T-cell (primary cell): Measurements from ENCODE around the gene LRRIQ1. TPM values are rescaled to one million over a fixed set of nuclear protein-coding genes. Genes with fewer than 3 reads are reported as not detected.
A peak's percentile ranks its signal among the peaks of the same experiment; 100 is the strongest.

Experiments used
- ATAC-seq, 4 experiments: fragments of 200-7000 bp in 3 of 4; fragments of 150-1000 bp in 1 of 4; cut with Tn5 transposase; replicated peaks in 1 of 4; 1 replicate in 3 of 4; 2 replicates in 1 of 4; pipeline ENCODE4 v1.10.0; 2021; ENCODE audit warnings: moderate library complexity in 3 of 4, mild to moderate bottlenecking in 2 of 4, moderate number of reproducible peaks in 1 of 4
- CTCF ChIA-PET, 2 donors: fragments of 300-600 bp; sonication (Branson Sonifier 250); formaldehyde crosslinking; loops; one replicate each; lab custom pipeline; 2022; ENCODE audit warnings: antibody characterized with exemption in 2 of 2; lab: Charles Lee
- POLR2A ChIA-PET, 2 donors: fragments of 300-600 bp; sonication (Branson Sonifier 250); formaldehyde crosslinking; loops; one replicate each; lab custom pipeline; 2022; ENCODE audit warnings: antibody characterized with exemption in 2 of 2; lab: Charles Lee
- DNase-seq, 35 experiments: peaks; one replicate each; pipeline versions ENCODE4 v3.0.0 to v3.0.0-alpha.2; 2013 to 2023
- H3K27ac ChIP-seq: one replicate; pipeline ENCODE4 v1.5.1; 2013; ENCODE audit warnings: low read length
- H3K27me3 ChIP-seq, 2 experiments: replicated peaks in 1 of 2; 1 replicate in 1 of 2; 2 replicates in 1 of 2; pipeline versions ENCODE4 v1.6.1 to v1.7.0; 2013; ENCODE audit warnings: low read length in 1 of 2, mixed read lengths in 1 of 2; ENCODE audit not compliant: control insufficient read depth in 2 of 2, insufficient read depth in 2 of 2; ENCODE audit errors: extremely low read depth in 1 of 2
- H3K36me3 ChIP-seq, 2 donors: 1 replicate in 1 of 2; 2 replicates in 1 of 2; pipeline versions ENCODE4 v1.6.1 to v1.7.0; 2013; ENCODE audit warnings: low read length in 1 of 2; ENCODE audit not compliant: control insufficient read depth in 2 of 2, insufficient read depth in 1 of 2; ENCODE audit errors: extremely low read depth in 1 of 2
- H3K4me1 ChIP-seq, 2 experiments: 1 replicate in 1 of 2; 2 replicates in 1 of 2; pipeline versions ENCODE4 v1.6.1 to v1.7.0; 2013; ENCODE audit warnings: low read length in 2 of 2, mixed read lengths in 1 of 2; ENCODE audit not compliant: insufficient read depth in 2 of 2, control insufficient read depth in 1 of 2; ENCODE audit errors: extremely low read depth in 1 of 2
- H3K4me3 ChIP-seq, 2 donors: 1 replicate in 1 of 2; 2 replicates in 1 of 2; pipeline versions ENCODE4 v1.5.1 to v1.7.0; 2013; ENCODE audit warnings: mild to moderate bottlenecking in 2 of 2, low read length in 1 of 2, moderate library complexity in 1 of 2; ENCODE audit not compliant: control insufficient read depth in 1 of 2; ENCODE audit errors: extremely low read depth in 1 of 2
- H3K9me3 ChIP-seq: 2 replicates; pipeline ENCODE4 v1.7.0; 2013
- H3K27ac Mint-ChIP-seq, 2 donors: one replicate each; pipeline ENCODE4 v1.8.0; 2020 to 2021; ENCODE audit warnings: mild to moderate bottlenecking in 2 of 2, mixed read lengths in 2 of 2
- H3K27me3 Mint-ChIP-seq, 2 donors: one replicate each; pipeline ENCODE4 v1.8.0; 2021 to 2022; ENCODE audit warnings: mixed read lengths in 2 of 2
- H3K36me3 Mint-ChIP-seq: one replicate; pipeline ENCODE4 v1.8.0; 2021; ENCODE audit warnings: mixed read lengths
- H3K4me1 Mint-ChIP-seq, 3 donors: one replicate each; pipeline ENCODE4 v1.8.0; 2020 to 2022; ENCODE audit warnings: mixed read lengths in 3 of 3, mild to moderate bottlenecking in 1 of 3
- H3K4me3 Mint-ChIP-seq, 3 donors: one replicate each; pipeline ENCODE4 v1.8.0; 2020 to 2022; ENCODE audit warnings: mild to moderate bottlenecking in 3 of 3, mixed read lengths in 3 of 3, moderate library complexity in 3 of 3
- H3K9me3 Mint-ChIP-seq, 3 donors: one replicate each; pipeline ENCODE4 v1.8.0; 2020 to 2022; ENCODE audit warnings: mixed read lengths in 3 of 3
- WGBS: methylation state at CpG from one replicate; pipeline ENCODE4 v1.1.5; 2013; ENCODE audit warnings: missing lambda C conversion rate; ENCODE audit not compliant: insufficient coverage; 5-methylcytosine and 5-hydroxymethylcytosine counted together
- total RNA-seq, 35 experiments: library from RNA in 6 of 35; stranded (reverse) in 6 of 35; fragments of 120-200 nt in 1 of 35; gene quantifications; one replicate each; pipeline versions ENCODE4 v1.2.1 to v1.2.4 and lab custom pipeline; 2013 to 2026

LRRIQ1 gene
- total RNA-seq, 5 donors from 2014 or later (not counting 1 experiment from before 2014, with no cell fraction given), result not detected

DNA sequence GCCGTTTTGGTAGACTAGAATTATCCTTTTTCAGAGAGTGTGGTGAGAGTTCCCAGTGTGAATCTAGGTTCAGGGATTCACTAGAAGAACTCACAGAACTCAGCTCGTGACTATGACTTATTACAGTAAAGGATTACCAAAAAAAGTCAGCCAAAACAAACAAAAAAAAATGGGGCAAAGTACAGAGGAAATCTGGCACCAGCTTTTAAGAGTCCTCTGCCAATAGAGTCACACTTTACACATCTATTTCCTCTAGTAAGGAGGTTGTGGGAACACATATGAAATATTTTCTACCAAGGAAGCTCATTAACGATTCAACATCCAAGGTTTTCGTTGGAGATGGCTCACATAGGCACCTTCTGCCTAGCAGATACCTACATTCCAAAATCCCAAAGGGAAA lies 28.3 kb upstream of the LRRIQ1 start:
- peaks cover 0 to 4% (median 0%) of the 10 kb centered on the region in 3 donors for H3K9me3 Mint-ChIP-seq
- no peaks in the 10 kb centered on the region for H3K27me3 Mint-ChIP-seq
- ChIA-PET POLR2A (interaction anchor here in 1 of 2 donors (0.6 kb wide), 1 partner anchor 1744 kb away, joined by 5 read pairs; no protein-coding TSS in a partner anchor), CTCF (no interaction called here)
- H3K27me3 ChIP-seq, result no peaks in the 10 kb centered on the region
- WGBS, result 50% methylated on average over 1 of the region's 4 CpGs
- no peaks in the 10 kb centered on the region for H3K36me3 Mint-ChIP-seq
- H3K9me3 ChIP-seq, result no peaks in the 10 kb centered on the region
- H3K4me3 ChIP-seq, result no peak overlapping the region
- DNase-seq (no peak), ATAC-seq (no peak)
- H3K4me3 Mint-ChIP-seq, result no peak overlapping the region
- no peak overlapping the region for H3K27ac ChIP-seq
- H3K4me1 Mint-ChIP-seq, result no peaks in the 10 kb centered on the region
- no peak overlapping the region for H3K27ac Mint-ChIP-seq
- no peaks in the 10 kb centered on the region for H3K36me3 ChIP-seq
- no peaks in the 10 kb centered on the region for H3K4me1 ChIP-seq

DNA sequence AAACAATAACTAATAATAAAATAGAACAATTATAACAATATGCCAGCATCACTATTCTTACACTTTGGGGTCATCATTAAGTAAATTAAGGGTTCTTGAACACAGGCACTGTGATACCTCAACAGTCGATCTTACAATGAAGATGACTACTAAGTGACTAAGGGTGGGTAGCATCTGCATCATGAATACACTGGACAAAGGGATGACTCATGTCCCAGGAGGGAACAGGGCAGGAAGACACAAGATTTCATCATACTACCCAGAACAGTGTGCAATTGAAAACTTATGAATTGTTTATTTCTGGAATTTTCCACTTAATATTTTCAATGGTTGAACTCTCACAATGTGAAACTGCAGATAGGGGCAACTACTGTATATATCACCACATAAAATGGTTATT lies 19.7 kb upstream of the LRRIQ1 start:
- ATAC-seq (no peak), DNase-seq (no peak)
- no CpG with 5 or more reads among the region's 1 CpG for WGBS
- Mint-ChIP-seq H3K4me1 (no peaks in the 10 kb centered on the region), H3K27ac (no peak overlapping the region), H3K36me3 (no peaks in the 10 kb centered on the region), H3K9me3 (no peaks in the 10 kb centered on the region), H3K4me3 (no peak overlapping the region), H3K27me3 (no peaks in the 10 kb centered on the region)
- Histone ChIP-seq H3K27ac (no peak overlapping the region), H3K36me3 (no peaks in the 10 kb centered on the region), H3K4me1 (no peaks in the 10 kb centered on the region), H3K27me3 (no peaks in the 10 kb centered on the region), H3K9me3 (no peaks in the 10 kb centered on the region), H3K4me3 (no peak overlapping the region)
- CTCF ChIA-PET, result interaction anchor here in 1 of 2 donors (0.6 to 0.8 kb wide), 2 partner anchors 13 to 21 kb away, joined by 3 to 4 read pairs; no protein-coding TSS in a partner anchor
- POLR2A ChIA-PET, result interaction anchor here in 1 of 2 donors (0.6 kb wide), 1 partner anchor 95 kb away, joined by 3 read pairs; no protein-coding TSS in a partner anchor

DNA sequence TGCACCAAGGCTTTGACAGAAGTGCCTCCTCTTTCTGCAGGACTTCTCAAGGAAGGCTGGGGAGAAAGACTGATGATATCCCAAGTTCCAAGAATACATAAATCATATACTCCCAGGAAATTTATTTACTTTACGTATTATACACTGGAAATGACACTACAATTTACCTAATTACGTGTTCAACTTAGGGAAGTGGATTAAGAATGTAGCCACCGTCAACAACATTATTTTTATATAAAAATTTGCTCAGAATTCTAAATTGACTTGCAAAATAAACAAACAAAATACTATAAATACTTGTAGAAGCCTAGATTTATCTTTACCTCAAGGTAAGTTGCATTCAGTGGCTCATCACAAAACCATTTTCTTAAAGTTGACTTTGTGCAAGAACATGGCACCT lies 19.0 kb upstream of the LRRIQ1 start:
- ChIA-PET POLR2A (interaction anchor here in 1 of 2 donors (0.6 kb wide), 1 partner anchor 96 kb away, joined by 3 read pairs; no protein-coding TSS in a partner anchor), CTCF (interaction anchor here in 1 of 2 donors (0.6 to 0.8 kb wide), 2 partner anchors 13 to 22 kb away, joined by 3 to 4 read pairs; no protein-coding TSS in a partner anchor)
- no peak for ATAC-seq
- Histone ChIP-seq H3K27me3 (no peaks in the 10 kb centered on the region), H3K36me3 (no peaks in the 10 kb centered on the region), H3K4me1 (no peaks in the 10 kb centered on the region), H3K27ac (no peak overlapping the region), H3K9me3 (no peaks in the 10 kb centered on the region), H3K4me3 (no peak overlapping the region)
- no CpG with 5 or more reads among the region's 3 CpGs for WGBS
- Mint-ChIP-seq H3K4me1 (no peaks in the 10 kb centered on the region), H3K36me3 (no peaks in the 10 kb centered on the region), H3K4me3 (no peak overlapping the region), H3K9me3 (no peaks in the 10 kb centered on the region), H3K27me3 (no peaks in the 10 kb centered on the region), H3K27ac (no peak overlapping the region)
- DNase-seq, result no peak

DNA sequence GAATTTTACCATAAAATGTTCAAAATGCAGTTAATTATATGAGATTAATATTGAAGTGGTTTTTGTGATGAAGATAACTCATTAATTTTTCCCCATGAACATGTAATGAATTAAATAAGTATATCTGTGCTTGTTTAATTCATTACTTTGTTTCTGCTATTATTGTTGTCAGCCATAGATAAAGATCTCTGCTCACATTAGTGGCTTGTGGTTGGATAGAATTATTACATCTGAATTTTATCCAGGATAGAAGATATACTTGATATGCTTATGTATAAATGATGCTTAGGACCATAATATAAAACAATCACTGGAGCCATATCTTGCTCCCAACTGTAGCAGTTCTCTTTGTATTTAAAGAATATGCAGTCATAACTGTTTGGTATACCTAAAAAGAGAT lies 18.5 kb upstream of the LRRIQ1 start:
- CTCF ChIA-PET, result no interaction called here

DNA sequence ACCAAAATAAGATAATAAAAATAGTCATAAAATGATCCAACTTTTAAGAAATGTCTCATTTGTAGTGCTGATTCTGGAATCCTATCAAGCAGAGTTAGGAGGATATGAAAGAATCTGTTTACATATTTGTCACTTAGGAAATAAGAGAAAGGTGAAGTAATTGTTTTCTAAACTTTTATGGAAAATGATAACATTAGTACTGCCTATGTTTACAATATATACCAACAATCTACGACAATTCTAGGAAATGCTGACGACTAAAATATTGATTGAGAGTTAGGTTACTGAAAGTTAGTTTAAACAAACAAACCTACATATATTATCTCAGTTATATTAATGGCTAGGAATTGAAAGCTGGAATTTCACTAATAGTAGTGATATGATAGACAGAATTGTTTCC lies 18.1 kb upstream of the LRRIQ1 start:
- no peak for ATAC-seq
- H3K27ac Mint-ChIP-seq, result no peak overlapping the region
- Histone ChIP-seq H3K27ac (no peak overlapping the region), H3K4me1 (no peaks in the 10 kb centered on the region), H3K9me3 (no peaks in the 10 kb centered on the region), H3K27me3 (no peaks in the 10 kb centered on the region), H3K4me3 (no peak overlapping the region), H3K36me3 (no peaks in the 10 kb centered on the region)
- no peak overlapping the region for H3K4me3 Mint-ChIP-seq
- DNase-seq, result no peak
- H3K27me3 Mint-ChIP-seq, result no peaks in the 10 kb centered on the region
- H3K36me3 Mint-ChIP-seq, result no peaks in the 10 kb centered on the region
- ChIA-PET CTCF (no interaction called here), POLR2A (no interaction called here)
- H3K4me1 Mint-ChIP-seq, result no peaks in the 10 kb centered on the region
- WGBS, result no CpG with 5 or more reads among the region's 2 CpGs
- H3K9me3 Mint-ChIP-seq, result no peaks in the 10 kb centered on the region

More for the DNA sequence above, 18.5 kb upstream of the LRRIQ1 start:
- Histone ChIP-seq H3K4me3 (no peak overlapping the region), H3K27ac (no peak overlapping the region), H3K9me3 (no peaks in the 10 kb centered on the region), H3K27me3 (no peaks in the 10 kb centered on the region), H3K4me1 (no peaks in the 10 kb centered on the region), H3K36me3 (no peaks in the 10 kb centered on the region)
- Mint-ChIP-seq H3K4me3 (no peak overlapping the region), H3K27me3 (no peaks in the 10 kb centered on the region), H3K4me1 (no peaks in the 10 kb centered on the region), H3K9me3 (no peaks in the 10 kb centered on the region), H3K27ac (no peak overlapping the region), H3K36me3 (no peaks in the 10 kb centered on the region)
- DNase-seq, result no peak
- no peak for ATAC-seq
- POLR2A ChIA-PET, result no interaction called here

DNA sequence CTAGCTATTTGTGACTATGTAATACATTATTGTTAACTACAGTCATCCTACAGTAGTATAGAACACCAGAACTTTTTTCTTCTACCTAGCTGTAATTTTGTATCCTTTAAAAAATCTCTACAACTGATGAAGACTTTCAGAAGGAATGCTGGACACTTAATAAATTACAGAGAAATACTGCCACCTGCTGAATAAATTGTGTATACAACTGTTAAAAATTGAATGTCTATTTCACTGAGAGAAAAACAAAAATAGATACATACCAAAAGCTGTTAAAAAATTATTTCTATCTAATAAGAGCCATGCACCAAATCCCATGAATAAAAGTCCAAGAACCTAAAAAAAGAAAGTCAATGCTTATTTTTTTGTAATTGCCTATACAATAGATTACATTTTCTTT lies 6.7 kb upstream of the LRRIQ1 start:
- H3K4me1 ChIP-seq, result no peaks in the 10 kb centered on the region
- H3K27me3 Mint-ChIP-seq, result peaks cover 0 to 7% of the 10 kb centered on the region in 2 donors
- ChIA-PET CTCF (interaction anchor here (0.5 to 3.4 kb wide), 10 partner anchors 13 to 1338 kb away, joined by 3 to 15 read pairs (median 6); no protein-coding TSS in a partner anchor), POLR2A (no interaction called here)
- H3K36me3 ChIP-seq, result no peaks in the 10 kb centered on the region
- ATAC-seq (no peak), DNase-seq (peak in 1 of 35 experiments; percentile 4)
- no peak overlapping the region for H3K4me3 ChIP-seq
- H3K27me3 ChIP-seq, result no peaks in the 10 kb centered on the region
- H3K9me3 ChIP-seq, result no peaks in the 10 kb centered on the region
- H3K4me3 Mint-ChIP-seq, result no peak overlapping the region
- H3K27ac ChIP-seq, result no peak overlapping the region
- no peak overlapping the region for H3K27ac Mint-ChIP-seq
- H3K4me1 Mint-ChIP-seq, result no peaks in the 10 kb centered on the region
- H3K9me3 Mint-ChIP-seq, result no peaks in the 10 kb centered on the region
- no peaks in the 10 kb centered on the region for H3K36me3 Mint-ChIP-seq
